Measurements from ENCODE around the gene BRD8. TPM values are rescaled to one million over a fixed set of nuclear protein-coding genes. Genes with fewer than 3 reads are reported as not detected.

BRD8 gene
- total RNA-seq, 6 experiments from 2014 or later: 42.8 to 50.2 (median 45.2) TPM

- Mint-ChIP-seq H3K4me3 (no peak overlapping the region), H3K27me3 (ENCODE audit: insufficient read depth) (peaks cover 19% of the 10 kb centered on the region), H3K27ac (no peak overlapping the region), H3K9me3 (no peaks in the 10 kb centered on the region), H3K4me1 (ENCODE audit: low read depth) (peaks cover 20% of the 10 kb centered on the region), H3K36me3 (ENCODE audit: low read depth) (no peaks in the 10 kb centered on the region)
- TF ChIP-seq, protein P1, sequence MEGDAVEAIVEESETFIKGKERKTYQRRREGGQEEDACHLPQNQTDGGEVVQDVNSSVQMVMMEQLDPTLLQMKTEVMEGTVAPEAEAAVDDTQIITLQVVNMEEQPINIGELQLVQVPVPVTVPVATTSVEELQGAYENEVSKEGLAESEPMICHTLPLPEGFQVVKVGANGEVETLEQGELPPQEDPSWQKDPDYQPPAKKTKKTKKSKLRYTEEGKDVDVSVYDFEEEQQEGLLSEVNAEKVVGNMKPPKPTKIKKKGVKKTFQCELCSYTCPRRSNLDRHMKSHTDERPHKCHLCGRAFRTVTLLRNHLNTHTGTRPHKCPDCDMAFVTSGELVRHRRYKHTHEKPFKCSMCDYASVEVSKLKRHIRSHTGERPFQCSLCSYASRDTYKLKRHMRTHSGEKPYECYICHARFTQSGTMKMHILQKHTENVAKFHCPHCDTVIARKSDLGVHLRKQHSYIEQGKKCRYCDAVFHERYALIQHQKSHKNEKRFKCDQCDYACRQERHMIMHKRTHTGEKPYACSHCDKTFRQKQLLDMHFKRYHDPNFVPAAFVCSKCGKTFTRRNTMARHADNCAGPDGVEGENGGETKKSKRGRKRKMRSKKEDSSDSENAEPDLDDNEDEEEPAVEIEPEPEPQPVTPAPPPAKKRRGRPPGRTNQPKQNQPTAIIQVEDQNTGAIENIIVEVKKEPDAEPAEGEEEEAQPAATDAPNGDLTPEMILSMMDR (IDR thresholded peaks at IDR 0.05): no peak
- no peak for DNase-seq
Measured at GRCh38 chr5:138110266-138110963, 68.0 kb downstream of the BRD8 start.

GRCh38 chr5:138109463-138110265, 68.8 kb downstream of the BRD8 start:
- Mint-ChIP-seq H3K27me3 (ENCODE audit: insufficient read depth) (peaks cover 21% of the 10 kb centered on the region), H3K4me1 (ENCODE audit: low read depth) (peaks cover 20% of the 10 kb centered on the region)

DNA sequence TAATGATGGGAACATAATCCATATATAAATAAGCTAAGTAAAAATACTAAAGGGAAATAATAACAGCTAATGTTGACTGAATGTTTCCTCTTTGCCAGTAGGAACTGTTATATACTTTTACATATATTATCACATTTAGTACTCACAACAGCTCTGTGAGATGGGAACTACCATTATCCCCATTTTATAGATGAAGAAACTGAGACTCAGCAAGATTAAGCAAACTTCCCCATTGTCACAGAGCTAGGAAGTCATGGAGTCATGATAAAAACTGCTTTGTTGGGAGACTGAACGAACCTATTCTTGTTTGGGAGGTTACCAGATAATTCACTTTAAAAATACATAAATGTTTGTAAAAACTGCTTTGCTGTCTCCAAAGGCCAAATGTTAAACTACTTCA, 71.2 kb downstream of the BRD8 start:
- no peaks in the 10 kb centered on the region for H3K36me3 Mint-ChIP-seq (ENCODE audit: low read depth)
- TF ChIP-seq, protein P1 (IDR thresholded peaks at IDR 0.05): no peak
- H3K9me3 Mint-ChIP-seq: no peaks in the 10 kb centered on the region
- no peak overlapping the region for H3K27ac Mint-ChIP-seq
- peaks cover 24% of the 10 kb centered on the region for H3K27me3 Mint-ChIP-seq (ENCODE audit: insufficient read depth)
- DNase-seq: no peak
- peaks cover 19% of the 10 kb centered on the region for H3K4me1 Mint-ChIP-seq (ENCODE audit: low read depth)
- H3K4me3 Mint-ChIP-seq: no peak overlapping the region

More at GRCh38 chr5:138109463-138110265, 68.8 kb downstream of the BRD8 start:
- Mint-ChIP-seq H3K9me3 (no peaks in the 10 kb centered on the region), H3K4me3 (no peak overlapping the region), H3K36me3 (ENCODE audit: low read depth) (no peaks in the 10 kb centered on the region), H3K27ac (no peak overlapping the region)
- peak; percentile 15 for DNase-seq
- TF ChIP-seq, protein P1 (IDR thresholded peaks at IDR 0.05): no peak

- Mint-ChIP-seq H3K27ac (no peak overlapping the region), H3K4me1 (ENCODE audit: low read depth) (peaks cover 10% of the 10 kb centered on the region; the same call in 1 of the 2 replicates), H3K27me3 (ENCODE audit: insufficient read depth) (peaks cover 26% of the 10 kb centered on the region), H3K36me3 (ENCODE audit: low read depth) (no peaks in the 10 kb centered on the region), H3K9me3 (no peaks in the 10 kb centered on the region), H3K4me3 (no peak overlapping the region)
- TF ChIP-seq, protein P1 (IDR thresholded peaks at IDR 0.05): no peak
- DNase-seq: no peak
Measured at GRCh38 chr5:138105709-138106108, 72.7 kb downstream of the BRD8 start.

DNA sequence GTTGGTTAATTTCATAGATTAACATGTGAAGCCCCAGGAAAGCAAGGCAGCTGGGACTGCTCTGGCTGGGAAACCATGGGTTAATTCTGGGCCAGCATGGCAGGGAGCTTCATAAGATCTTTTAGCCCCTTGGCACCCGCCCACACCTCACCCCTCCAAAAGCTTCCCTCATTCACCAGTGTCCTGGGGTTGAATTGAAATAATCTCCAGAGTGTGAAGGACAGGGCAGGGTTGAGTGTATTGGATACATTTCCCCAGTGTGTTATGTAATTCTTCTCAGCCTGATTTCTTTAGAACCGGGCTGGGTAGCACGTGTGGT, 75.2 kb downstream of the BRD8 start:
- H3K4me3 Mint-ChIP-seq: no peak overlapping the region
- peaks cover 29% of the 10 kb centered on the region for H3K27me3 Mint-ChIP-seq (ENCODE audit: insufficient read depth)
- no peaks in the 10 kb centered on the region for H3K36me3 Mint-ChIP-seq (ENCODE audit: low read depth)
- DNase-seq: no peak
- H3K27ac Mint-ChIP-seq: no peak overlapping the region
- no peaks in the 10 kb centered on the region for H3K9me3 Mint-ChIP-seq
- no peaks in the 10 kb centered on the region for H3K4me1 Mint-ChIP-seq (ENCODE audit: low read depth)
- TF ChIP-seq, protein P1 (IDR thresholded peaks at IDR 0.05): no peak
